ENCODE measurements around the gene KATNBL1. TPM values are rescaled to one million over a fixed set of nuclear protein-coding genes. Genes with fewer than 3 reads are reported as not detected.

The KATNBL1 gene
- total RNA-seq, 4 donors from 2014 or later: 25.7 to 42.8 (median 39.2) TPM

DNA sequence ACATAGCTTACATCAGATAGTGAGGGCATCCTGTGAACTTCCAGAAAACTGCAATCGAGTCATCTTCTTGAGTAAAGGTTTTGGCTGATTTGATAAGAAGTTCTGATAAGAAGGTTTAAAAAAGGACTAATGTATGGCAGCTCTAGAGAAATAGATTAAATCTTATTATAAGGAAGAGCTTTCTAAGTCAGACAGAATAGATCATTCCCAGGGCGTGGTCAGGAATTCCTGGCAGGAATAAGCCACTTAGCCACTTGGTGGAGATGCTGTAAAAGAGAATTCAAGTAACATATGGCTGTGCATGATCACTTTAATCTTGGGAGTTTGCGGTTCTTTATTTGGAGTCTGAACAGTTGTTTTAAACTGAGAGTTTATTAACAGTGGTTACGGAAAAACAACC, 90.6 kb downstream of the KATNBL1 start:
- 44 to 59% methylated on average over 4 of the region's 4 CpGs for WGBS, 2 donors
- no peak overlapping the region for H3K4me3 ChIP-seq (ENCODE audit: low read depth, poor library complexity, severe bottlenecking)
- DNase-seq (ENCODE audit: low spot score in 2 of 2): no peak
- TF ChIP-seq POLR2A (IDR thresholded peaks at IDR 0.05): no peak
- TF ChIP-seq, protein P1, sequence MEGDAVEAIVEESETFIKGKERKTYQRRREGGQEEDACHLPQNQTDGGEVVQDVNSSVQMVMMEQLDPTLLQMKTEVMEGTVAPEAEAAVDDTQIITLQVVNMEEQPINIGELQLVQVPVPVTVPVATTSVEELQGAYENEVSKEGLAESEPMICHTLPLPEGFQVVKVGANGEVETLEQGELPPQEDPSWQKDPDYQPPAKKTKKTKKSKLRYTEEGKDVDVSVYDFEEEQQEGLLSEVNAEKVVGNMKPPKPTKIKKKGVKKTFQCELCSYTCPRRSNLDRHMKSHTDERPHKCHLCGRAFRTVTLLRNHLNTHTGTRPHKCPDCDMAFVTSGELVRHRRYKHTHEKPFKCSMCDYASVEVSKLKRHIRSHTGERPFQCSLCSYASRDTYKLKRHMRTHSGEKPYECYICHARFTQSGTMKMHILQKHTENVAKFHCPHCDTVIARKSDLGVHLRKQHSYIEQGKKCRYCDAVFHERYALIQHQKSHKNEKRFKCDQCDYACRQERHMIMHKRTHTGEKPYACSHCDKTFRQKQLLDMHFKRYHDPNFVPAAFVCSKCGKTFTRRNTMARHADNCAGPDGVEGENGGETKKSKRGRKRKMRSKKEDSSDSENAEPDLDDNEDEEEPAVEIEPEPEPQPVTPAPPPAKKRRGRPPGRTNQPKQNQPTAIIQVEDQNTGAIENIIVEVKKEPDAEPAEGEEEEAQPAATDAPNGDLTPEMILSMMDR (IDR thresholded peaks at IDR 0.05): no peak
- intact Hi-C loops (cut with DNase I; ENCODE audit: low total_unique reads): no loop called here

DNA sequence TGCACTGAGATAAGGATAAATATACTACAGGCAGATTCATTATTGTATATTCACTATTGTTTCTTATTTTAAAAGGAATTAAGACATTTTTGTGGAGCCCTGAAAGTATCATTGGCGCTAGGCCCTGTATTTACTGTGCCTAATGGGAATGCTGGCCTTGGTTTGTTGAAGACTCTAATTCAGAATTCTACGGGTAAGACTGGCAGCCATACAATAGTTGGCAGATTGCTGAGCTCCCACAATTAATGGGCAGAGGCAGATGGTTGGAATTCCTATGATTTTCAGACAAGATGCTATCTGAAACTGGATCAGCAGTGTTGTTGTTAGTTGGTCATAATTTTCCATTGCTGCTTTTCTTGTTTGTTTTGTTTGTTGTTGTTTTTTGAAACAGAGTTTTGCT, 93.3 kb downstream of the KATNBL1 start:
- intact Hi-C loops (cut with DNase I; ENCODE audit: low total_unique reads): no loop called here
- no peak for TF ChIP-seq POLR2A (IDR thresholded peaks at IDR 0.05)
- TF ChIP-seq, protein P1 (IDR thresholded peaks at IDR 0.05): no peak
- no peak for DNase-seq (ENCODE audit: low spot score in 2 of 2)
- H3K4me3 ChIP-seq (ENCODE audit: low read depth, poor library complexity, severe bottlenecking): no peak overlapping the region
- WGBS, 2 donors: 67 to 72% methylated on average over 2 of the region's 2 CpGs

DNA sequence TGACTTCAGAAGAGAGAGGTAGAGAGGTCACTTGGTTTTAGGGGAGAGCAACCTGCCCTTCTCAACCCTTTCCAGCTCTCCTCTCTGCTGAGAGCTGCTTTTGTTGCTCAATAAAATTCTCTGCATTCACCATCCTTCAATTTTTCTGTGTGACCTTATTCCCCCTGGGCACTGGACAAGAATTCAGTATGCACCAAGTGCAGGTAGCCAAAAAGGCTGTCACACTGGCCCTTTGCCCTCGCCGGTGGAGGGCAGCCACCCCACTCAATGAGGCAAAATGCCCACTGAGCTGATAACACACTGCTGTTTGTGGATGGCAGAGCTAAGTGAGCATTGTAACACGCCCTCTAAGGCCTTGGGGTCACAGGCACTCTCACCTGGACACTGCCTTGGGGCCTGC, 95.2 kb downstream of the KATNBL1 start:
- no peak overlapping the region for H3K4me3 ChIP-seq (ENCODE audit: low read depth, poor library complexity, severe bottlenecking)
- WGBS, 2 donors: 86 to 90% methylated on average over 3 of the region's 3 CpGs
- DNase-seq (ENCODE audit: low spot score in 2 of 2): no peak
- intact Hi-C loops (cut with DNase I; ENCODE audit: low total_unique reads): no loop called here
- TF ChIP-seq, protein P1 (IDR thresholded peaks at IDR 0.05): no peak
- TF ChIP-seq POLR2A (IDR thresholded peaks at IDR 0.05): no peak

DNA sequence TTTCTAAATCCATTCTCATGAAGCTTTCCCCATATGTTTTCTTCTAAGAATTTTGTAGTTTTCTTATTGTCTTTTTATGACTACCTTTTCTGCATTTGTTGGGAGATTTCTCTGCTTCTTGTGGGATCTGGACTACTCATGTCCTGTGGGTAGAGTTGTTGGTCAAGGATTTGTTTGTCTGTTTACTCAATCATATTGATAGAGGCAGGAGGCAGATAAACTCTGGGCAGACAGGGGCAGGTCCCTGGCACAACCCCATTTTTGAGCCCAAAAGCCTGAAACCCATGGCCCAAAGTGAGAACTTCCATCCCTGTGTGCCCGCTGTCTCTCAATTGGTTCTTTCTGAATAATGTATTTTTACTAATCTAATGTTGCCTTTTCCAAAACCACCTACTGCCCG, 95.7 kb downstream of the KATNBL1 start:
- no peak overlapping the region for H3K4me3 ChIP-seq (ENCODE audit: low read depth, poor library complexity, severe bottlenecking)
- TF ChIP-seq, protein P1 (IDR thresholded peaks at IDR 0.05): no peak
- TF ChIP-seq POLR2A (IDR thresholded peaks at IDR 0.05): no peak
- intact Hi-C loops (cut with DNase I; ENCODE audit: low total_unique reads): no loop called here
- WGBS, 2 donors: 74 to 75% methylated on average over 2 of the region's 2 CpGs
- DNase-seq (ENCODE audit: low spot score in 2 of 2): no peak

DNA sequence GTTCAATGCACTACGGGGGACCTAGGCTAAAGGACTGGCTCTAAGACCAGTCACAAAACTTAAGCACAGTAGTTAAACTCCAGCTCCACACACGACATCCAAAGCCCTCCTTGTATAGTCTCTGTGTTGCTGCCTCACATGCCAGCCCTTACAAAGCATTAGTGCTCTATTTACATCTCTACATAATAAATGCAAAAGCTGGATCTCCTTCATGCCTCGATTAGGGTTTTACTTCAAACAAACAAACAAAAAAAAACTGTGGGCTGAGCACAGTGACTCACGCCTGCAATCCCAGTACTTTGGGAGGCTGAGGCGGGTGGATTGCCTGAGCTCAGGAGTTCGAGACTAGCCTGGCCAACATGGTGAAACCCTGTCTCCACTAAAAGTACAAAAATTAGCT, 98.4 kb downstream of the KATNBL1 start:
- WGBS, 2 donors: 76% methylated on average over 6 of the region's 6 CpGs
- no peak for TF ChIP-seq POLR2A (IDR thresholded peaks at IDR 0.05)
- TF ChIP-seq, protein P1 (IDR thresholded peaks at IDR 0.05): no peak
- intact Hi-C loops (cut with DNase I; ENCODE audit: low total_unique reads): no loop called here
- no peak for DNase-seq (ENCODE audit: low spot score in 2 of 2)
- no peak overlapping the region for H3K4me3 ChIP-seq (ENCODE audit: low read depth, poor library complexity, severe bottlenecking)

Measured in lower leg skin (tissue), 4 donors.